ENCODE measurements around the gene MAP6D1. TPM values are rescaled to one million over a fixed set of nuclear protein-coding genes. Genes with fewer than 3 reads are reported as not detected.
A peak's percentile ranks its signal among the peaks of the same experiment; 100 is the strongest.

Gene MAP6D1
- total RNA-seq, 1 donor from 2014 or later: 3.3 TPM

GRCh38 chr3:183857863-183858262 lies 32.5 kb upstream of the MAP6D1 start:
- no peaks in the 10 kb centered on the region for H3K36me3 ChIP-seq (ENCODE audit: control insufficient read depth, insufficient read depth, low read length)
- no peaks in the 10 kb centered on the region for H3K27me3 ChIP-seq (ENCODE audit: control insufficient read depth, insufficient read depth, low read length)
- DNase-seq (ENCODE audit: low read depth): no peak
- TF ChIP-seq, protein P1, sequence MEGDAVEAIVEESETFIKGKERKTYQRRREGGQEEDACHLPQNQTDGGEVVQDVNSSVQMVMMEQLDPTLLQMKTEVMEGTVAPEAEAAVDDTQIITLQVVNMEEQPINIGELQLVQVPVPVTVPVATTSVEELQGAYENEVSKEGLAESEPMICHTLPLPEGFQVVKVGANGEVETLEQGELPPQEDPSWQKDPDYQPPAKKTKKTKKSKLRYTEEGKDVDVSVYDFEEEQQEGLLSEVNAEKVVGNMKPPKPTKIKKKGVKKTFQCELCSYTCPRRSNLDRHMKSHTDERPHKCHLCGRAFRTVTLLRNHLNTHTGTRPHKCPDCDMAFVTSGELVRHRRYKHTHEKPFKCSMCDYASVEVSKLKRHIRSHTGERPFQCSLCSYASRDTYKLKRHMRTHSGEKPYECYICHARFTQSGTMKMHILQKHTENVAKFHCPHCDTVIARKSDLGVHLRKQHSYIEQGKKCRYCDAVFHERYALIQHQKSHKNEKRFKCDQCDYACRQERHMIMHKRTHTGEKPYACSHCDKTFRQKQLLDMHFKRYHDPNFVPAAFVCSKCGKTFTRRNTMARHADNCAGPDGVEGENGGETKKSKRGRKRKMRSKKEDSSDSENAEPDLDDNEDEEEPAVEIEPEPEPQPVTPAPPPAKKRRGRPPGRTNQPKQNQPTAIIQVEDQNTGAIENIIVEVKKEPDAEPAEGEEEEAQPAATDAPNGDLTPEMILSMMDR (IDR thresholded peaks at IDR 0.05; ENCODE audit: insufficient read depth, low read length, poor library complexity, severe bottlenecking): no peak
- no peak overlapping the region for H3K4me3 ChIP-seq (ENCODE audit: low read depth, low read length)

GRCh38 chr3:183854318-183855035 lies 29.1 kb upstream of the MAP6D1 start:
- H3K27me3 ChIP-seq (ENCODE audit: control insufficient read depth, insufficient read depth, low read length): no peaks in the 10 kb centered on the region
- DNase-seq (ENCODE audit: low read depth): no peak
- TF ChIP-seq, protein P1 (IDR thresholded peaks at IDR 0.05; ENCODE audit: insufficient read depth, low read length, poor library complexity, severe bottlenecking): no peak
- H3K4me3 ChIP-seq (ENCODE audit: low read depth, low read length): no peak overlapping the region
- H3K36me3 ChIP-seq (ENCODE audit: control insufficient read depth, insufficient read depth, low read length): no peaks in the 10 kb centered on the region

- no peak for DNase-seq (ENCODE audit: low read depth)
- Histone ChIP-seq H3K4me3 (ENCODE audit: low read depth, low read length) (no peak overlapping the region), H3K27me3 (ENCODE audit: control insufficient read depth, insufficient read depth, low read length) (no peaks in the 10 kb centered on the region), H3K36me3 (ENCODE audit: control insufficient read depth, insufficient read depth, low read length) (no peaks in the 10 kb centered on the region)
- TF ChIP-seq, protein P1 (IDR thresholded peaks at IDR 0.05; ENCODE audit: insufficient read depth, low read length, poor library complexity, severe bottlenecking): no peak
Measured at GRCh38 chr3:183845608-183846288, 20.4 kb upstream of the MAP6D1 start.

DNA sequence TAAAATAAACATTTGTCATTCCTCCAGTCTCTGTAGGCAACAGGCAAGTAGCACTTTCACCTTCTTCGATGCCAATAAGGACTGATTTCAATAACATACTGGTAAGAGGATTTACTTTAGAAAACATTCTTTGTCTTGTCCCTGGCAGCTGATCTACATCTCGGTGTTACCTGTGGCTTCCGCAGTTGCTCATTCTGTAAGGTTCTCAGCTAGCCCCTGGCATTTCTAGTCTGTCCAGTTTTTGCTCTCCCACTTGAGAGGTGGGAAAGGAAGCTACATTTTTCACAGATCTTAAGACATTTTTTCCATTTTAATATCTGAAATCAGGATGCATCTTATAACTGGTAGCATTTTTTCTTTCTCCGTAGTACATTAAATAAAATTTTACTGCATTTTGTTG lies 19.7 kb upstream of the MAP6D1 start:
- H3K4me3 ChIP-seq (ENCODE audit: low read depth, low read length): no peak overlapping the region
- H3K36me3 ChIP-seq (ENCODE audit: control insufficient read depth, insufficient read depth, low read length): no peaks in the 10 kb centered on the region
- no peaks in the 10 kb centered on the region for H3K27me3 ChIP-seq (ENCODE audit: control insufficient read depth, insufficient read depth, low read length)
- DNase-seq (ENCODE audit: low read depth): no peak
- TF ChIP-seq, protein P1 (IDR thresholded peaks at IDR 0.05; ENCODE audit: insufficient read depth, low read length, poor library complexity, severe bottlenecking): no peak

DNA sequence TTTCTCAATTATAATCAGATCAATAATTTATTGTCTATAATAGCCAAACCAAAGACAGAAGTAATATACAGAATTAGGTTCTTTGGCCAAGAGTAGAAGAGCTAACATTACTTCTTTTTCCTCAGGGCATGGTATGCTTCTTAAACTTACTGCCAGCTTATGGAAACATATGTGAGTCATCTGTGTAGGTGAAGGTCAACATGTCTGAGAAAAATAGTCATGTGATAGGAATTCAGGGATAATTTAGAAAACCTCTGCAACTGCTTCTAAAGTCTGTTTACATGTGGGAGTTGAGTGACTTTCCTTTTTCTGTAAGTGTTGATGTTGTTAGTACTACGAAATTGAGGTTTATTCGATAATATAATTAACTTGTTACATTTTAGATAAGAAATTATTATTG lies 19.2 kb upstream of the MAP6D1 start:
- H3K4me3 ChIP-seq (ENCODE audit: low read depth, low read length): no peak overlapping the region
- no peaks in the 10 kb centered on the region for H3K27me3 ChIP-seq (ENCODE audit: control insufficient read depth, insufficient read depth, low read length)
- H3K36me3 ChIP-seq (ENCODE audit: control insufficient read depth, insufficient read depth, low read length): no peaks in the 10 kb centered on the region
- peak; percentile 50 for DNase-seq (ENCODE audit: low read depth)
- TF ChIP-seq, protein P1 (IDR thresholded peaks at IDR 0.05; ENCODE audit: insufficient read depth, low read length, poor library complexity, severe bottlenecking): no peak

Measured in kidney epithelial cell (primary cell).